GM12874 (cell line): ENCODE data around the gene PCDHA11.

ENCODE experiments used
- TF ChIP-seq, protein P1 (sequence below): IDR thresholded peaks from 2 replicates; pipeline ENCODE4 v1.5.1; 2011; ENCODE audit warnings: low read depth, mild to moderate bottlenecking, control low read depth, low read length, moderate library complexity; ENCODE audit not compliant: insufficient read depth

Gene PCDHA11

GRCh38 chr5:140875085-140876065 is 6.6 kb downstream of the PCDHA11 start, which contains the start of gene PCDHA12:
Gene PCDHA12, plus strand, starts transcription at chr5:140875308. Its CDS starts 165 bp downstream, at chr5:140875473.
- TF ChIP-seq, protein P1, sequence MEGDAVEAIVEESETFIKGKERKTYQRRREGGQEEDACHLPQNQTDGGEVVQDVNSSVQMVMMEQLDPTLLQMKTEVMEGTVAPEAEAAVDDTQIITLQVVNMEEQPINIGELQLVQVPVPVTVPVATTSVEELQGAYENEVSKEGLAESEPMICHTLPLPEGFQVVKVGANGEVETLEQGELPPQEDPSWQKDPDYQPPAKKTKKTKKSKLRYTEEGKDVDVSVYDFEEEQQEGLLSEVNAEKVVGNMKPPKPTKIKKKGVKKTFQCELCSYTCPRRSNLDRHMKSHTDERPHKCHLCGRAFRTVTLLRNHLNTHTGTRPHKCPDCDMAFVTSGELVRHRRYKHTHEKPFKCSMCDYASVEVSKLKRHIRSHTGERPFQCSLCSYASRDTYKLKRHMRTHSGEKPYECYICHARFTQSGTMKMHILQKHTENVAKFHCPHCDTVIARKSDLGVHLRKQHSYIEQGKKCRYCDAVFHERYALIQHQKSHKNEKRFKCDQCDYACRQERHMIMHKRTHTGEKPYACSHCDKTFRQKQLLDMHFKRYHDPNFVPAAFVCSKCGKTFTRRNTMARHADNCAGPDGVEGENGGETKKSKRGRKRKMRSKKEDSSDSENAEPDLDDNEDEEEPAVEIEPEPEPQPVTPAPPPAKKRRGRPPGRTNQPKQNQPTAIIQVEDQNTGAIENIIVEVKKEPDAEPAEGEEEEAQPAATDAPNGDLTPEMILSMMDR = no peak

GRCh38 chr5:140877262-140877581 is 8.5 kb downstream of the PCDHA11 start:
- TF ChIP-seq, protein P1 = no peak

- TF ChIP-seq, protein P1 = no peak
Measured at GRCh38 chr5:140881889-140882590, 13.3 kb downstream of the PCDHA11 start, which contains the start of gene PCDHA13. Gene PCDHA13, plus strand, starts transcription at chr5:140882124. Its CDS starts 145 bp downstream, at chr5:140882269.

GRCh38 chr5:140882591-140882899 is 13.8 kb downstream of the PCDHA11 start:
- TF ChIP-seq, protein P1 = no peak

- TF ChIP-seq, protein P1 = no peak
Measured at GRCh38 chr5:140883373-140883772, 14.6 kb downstream of the PCDHA11 start.

DNA sequence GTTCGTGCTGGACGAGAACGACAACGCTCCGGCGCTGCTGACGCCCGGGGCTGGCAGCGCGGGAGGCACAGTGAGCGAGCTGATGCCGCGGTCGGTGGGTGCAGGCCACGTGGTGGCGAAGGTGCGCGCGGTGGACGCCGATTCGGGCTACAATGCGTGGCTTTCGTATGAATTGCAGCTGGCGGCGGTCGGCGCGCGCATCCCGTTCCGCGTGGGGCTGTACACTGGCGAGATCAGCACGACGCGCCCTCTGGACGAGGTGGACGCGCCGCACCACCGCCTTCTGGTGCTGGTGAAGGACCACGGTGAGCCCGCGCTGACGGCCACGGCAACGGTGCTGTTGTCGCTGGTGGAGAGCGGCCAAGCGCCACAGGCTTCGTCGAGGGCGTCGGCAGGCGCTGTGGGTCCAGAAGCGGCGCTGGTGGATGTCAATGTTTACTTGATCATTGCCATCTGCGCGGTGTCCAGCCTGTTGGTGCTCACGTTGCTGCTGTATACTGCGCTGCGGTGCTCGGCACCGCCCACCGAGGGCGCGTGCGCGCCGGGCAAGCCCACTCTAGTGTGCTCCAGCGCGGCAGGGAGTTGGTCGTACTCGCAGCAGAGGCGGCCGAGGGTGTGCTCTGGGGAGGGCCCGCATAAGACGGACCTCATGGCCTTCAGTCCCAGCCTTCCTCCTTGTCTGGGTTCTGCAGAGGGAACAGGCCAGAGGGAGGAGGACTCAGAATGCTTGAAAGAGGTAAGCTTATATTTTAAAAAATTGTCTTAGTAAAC is 15.4 kb downstream of the PCDHA11 start:
- TF ChIP-seq, protein P1 = no peak

DNA sequence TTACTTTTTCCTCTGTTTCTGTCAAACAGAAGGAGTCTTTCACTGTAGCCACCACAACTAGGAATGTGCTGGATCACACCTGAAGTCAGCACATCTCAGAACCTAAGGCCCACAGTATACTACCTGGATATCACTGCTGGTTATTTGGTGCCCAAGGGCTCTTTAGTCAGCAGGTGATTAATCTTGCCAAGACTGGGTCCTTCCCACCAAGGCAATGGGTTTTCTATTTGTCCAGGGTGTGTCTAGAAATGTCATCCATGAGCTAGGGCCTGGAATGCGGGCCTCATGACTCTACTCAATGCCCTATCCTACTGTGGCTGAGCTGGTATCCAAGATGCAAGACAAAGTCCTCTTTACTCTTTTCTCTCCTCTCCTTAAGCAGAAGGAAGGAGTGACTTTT is 47.6 kb downstream of the PCDHA11 start:
- TF ChIP-seq, protein P1 = no peak
